Measurements from ENCODE around the gene VEPH1.

DNA sequence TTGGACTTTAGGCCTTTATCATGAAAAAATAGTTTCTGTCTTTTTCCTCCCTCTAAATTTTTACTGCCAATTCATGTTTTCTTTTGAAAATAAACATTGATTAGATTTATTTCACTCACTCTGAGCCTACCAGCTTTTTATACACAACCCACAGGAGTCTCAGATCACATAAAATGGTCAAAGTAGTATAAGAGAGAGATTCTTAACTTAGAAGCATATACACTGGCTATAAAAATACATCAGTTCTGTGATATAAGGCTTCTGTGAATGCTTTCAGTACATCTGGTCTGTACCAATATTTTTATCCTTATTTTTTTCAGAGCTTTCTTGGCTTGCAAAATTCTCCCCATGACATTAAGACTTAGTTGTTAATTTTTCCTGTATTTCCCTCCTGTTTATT lies 183.5 kb downstream of the VEPH1 start:
- TF ChIP-seq RXRA (IDR thresholded peaks at IDR 0.05; ENCODE audit: borderline replicate concordance, low read depth) = no peak
- no peak for TF ChIP-seq CTCF (IDR thresholded peaks at IDR 0.05)
- TF ChIP-seq EP300 (IDR thresholded peaks at IDR 0.05; ENCODE audit: borderline replicate concordance in 1 of 2, low read depth in 1 of 2, low read length in 1 of 2) = no peak
- TF ChIP-seq, protein P1, sequence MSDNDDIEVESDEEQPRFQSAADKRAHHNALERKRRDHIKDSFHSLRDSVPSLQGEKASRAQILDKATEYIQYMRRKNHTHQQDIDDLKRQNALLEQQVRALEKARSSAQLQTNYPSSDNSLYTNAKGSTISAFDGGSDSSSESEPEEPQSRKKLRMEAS (IDR thresholded peaks at IDR 0.05; ENCODE audit: low read depth) = no peak
- TF ChIP-seq YY1 (IDR thresholded peaks at IDR 0.05; ENCODE audit: low read depth) = no peak
- no peak for TF ChIP-seq RFX5 (IDR thresholded peaks at IDR 0.05; ENCODE audit: low read length)
- no peak for TF ChIP-seq RAD21 (IDR thresholded peaks at IDR 0.05; ENCODE audit: low read length)
- no peak for TF ChIP-seq FOXJ3 (CRISPR knock-in tag; IDR thresholded peaks at IDR 0.05)
- no peak for TF ChIP-seq TEAD4 (IDR thresholded peaks at IDR 0.05; ENCODE audit: borderline replicate concordance, insufficient read depth)
- TF ChIP-seq, protein P2, sequence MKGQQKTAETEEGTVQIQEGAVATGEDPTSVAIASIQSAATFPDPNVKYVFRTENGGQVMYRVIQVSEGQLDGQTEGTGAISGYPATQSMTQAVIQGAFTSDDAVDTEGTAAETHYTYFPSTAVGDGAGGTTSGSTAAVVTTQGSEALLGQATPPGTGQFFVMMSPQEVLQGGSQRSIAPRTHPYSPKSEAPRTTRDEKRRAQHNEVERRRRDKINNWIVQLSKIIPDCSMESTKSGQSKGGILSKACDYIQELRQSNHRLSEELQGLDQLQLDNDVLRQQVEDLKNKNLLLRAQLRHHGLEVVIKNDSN (IDR thresholded peaks at IDR 0.05; ENCODE audit: borderline replicate concordance, low read depth) = no peak
- TF ChIP-seq EZH2phosphoT487 (IDR thresholded peaks at IDR 0.05; ENCODE audit: borderline replicate concordance, low read depth) = no peak

All from SK-N-SH (cell line).